ENCODE measurements around the gene CEP192.
"Not testable (repeated sequence)": the region's sequence is repeated elsewhere in the genome, so short reads cannot be mapped to it uniquely, and the experiment has no call there.

CEP192 gene

GRCh38 chr18:12990967-12991820 lies at the start of gene CEP192:
Gene CEP192, plus strand, starts transcription at chr18:12991362. Its CDS starts 8,063 bp downstream, at chr18:12999425.
- peak; percentile 98 for DNase-seq

DNA sequence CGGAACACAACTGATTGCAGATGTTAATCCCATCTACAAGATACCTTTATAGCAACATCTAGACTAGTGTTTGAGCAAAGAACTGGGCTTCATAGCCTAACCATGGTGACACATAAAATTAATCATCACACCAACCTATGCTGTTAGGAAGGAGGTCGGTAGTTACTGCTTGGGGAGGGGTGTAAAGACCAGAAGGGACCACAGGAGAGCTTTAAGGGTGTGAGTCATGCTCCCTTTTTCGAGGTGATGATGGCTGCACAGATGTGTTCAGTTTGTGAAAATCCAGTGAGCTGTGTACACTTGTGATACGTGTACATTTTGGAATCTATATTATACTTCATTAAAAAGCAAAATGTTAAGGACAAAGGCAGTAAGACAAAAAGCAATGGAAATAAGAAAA lies 47.9 kb upstream of the CEP192 start:
- DNase-seq: no peak

- no peak for DNase-seq
Observed at GRCh38 chr18:12944709-12945108, 46.5 kb upstream of the CEP192 start.

GRCh38 chr18:12946549-12947284 lies 44.4 kb upstream of the CEP192 start:
- peak; percentile 55 for DNase-seq

DNA sequence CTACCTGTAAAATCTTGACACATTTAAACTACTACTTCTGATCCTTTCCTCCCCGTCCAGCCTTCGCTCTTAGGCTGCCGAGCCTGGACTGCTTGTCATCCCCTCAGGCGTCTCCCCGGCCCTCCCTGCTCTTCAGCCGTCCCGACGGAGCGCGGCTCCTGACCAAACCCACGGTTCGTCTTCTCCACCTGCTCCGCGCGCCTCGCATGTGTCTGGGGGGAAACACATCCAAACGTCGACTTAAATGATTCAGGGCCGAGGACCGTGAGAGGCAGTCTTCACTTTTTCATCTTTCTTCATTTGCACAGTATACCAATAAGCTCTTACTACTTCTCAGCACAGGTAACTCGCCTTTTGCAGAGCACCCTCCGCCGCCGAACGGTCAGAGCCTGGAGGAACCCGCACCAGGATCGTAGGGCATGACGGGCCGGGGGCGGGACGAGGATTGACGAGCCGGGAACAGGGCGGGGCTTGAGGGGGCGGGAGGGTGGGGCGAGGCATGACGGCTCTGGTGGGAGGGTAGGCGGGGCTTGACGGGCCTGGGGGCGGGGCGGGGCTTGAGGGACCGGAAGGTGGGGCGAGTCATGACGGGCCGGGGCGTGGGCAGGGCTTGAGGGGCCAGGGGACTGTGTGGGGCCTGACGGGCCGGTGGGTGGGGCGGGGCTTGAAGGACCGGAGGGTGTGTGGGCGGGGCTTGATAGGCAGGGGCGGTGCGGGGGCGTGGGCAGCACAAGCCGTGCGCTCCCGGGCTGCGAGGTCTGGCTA lies 43.7 kb upstream of the CEP192 start, which contains the start of gene SEH1L:
Gene SEH1L, plus strand, starts transcription at position 727 of the 765 bp plus-strand sequence. CDS start 111 bp downstream, outside the sequence.
- DNase-seq: peak; percentile 96

DNA sequence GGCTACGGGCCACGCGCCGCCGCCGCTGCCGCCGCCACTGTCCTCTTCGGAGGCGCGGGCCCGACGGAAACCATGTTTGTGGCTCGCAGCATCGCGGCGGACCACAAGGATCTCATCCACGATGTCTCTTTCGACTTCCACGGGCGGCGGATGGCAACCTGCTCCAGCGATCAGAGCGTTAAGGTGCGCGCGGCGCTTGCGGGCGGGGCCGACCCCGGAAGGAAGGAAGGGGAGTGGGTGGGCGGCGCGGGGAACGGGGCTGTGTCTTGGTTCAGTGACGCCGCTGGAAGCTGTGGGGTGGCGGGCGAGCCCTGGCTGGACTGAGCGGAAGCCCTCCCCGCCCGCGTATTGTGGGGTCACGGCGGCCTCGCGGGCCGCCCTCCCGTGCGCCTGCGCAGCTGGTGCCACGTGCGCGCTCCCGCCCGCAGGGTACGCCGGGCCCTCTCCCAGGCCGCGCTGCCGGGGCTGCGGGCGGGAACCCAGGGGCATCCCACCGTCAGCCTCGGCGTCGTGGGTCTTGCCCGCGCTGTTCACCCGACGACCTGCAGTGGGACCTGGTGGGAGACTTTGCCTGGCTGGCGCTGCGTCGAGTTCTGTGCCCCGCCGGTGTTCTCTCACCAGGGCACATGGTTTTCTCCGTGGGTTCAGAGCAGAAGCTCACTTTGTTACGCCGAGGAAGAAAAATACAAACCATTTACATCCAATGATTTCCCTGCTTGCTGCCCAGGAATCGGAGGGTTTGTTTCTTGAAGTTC lies 42.9 kb upstream of the CEP192 start:
- DNase-seq: peak; percentile 78

- no peak for DNase-seq
Observed at GRCh38 chr18:12958478-12958877, 32.7 kb upstream of the CEP192 start.

DNA sequence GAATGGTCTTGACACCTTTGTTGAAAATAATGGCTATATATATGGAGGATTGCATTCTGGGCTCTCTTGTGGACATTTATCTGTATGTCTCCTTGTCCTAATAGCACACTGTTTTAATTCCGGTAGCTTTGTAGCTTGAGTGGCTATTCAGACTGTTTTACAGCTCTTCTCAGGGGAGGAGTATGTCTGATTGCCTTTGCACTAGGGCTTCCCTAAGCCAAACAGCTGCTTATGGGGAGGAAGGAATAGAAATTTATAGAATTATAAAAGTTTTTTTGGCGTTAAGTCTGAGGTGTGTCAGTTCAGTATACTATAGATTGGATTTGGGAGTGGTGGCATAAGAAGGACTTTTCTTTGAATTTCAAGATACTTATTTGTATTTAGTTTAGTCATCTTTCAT lies 30.8 kb upstream of the CEP192 start:
- DNase-seq: no peak

GRCh38 chr18:12960853-12961397 lies 30.2 kb upstream of the CEP192 start:
- no peak for DNase-seq

DNA sequence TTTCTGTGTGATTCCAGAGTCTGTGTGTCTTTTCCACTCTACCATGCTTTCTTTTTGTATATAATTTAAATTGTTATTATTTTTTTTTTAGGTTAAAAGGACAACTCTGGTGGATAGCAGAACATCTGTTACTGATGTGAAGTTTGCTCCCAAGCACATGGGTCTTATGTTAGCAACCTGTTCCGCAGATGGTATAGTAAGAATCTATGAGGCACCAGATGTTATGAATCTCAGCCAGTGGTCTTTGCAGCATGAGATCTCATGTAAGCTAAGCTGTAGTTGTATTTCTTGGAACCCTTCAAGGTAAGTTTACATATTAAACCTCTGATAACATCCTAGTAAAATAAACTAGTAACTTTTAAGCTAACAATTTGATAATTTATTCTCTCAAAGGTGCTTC lies 28.1 kb upstream of the CEP192 start:
- DNase-seq: no peak

DNA sequence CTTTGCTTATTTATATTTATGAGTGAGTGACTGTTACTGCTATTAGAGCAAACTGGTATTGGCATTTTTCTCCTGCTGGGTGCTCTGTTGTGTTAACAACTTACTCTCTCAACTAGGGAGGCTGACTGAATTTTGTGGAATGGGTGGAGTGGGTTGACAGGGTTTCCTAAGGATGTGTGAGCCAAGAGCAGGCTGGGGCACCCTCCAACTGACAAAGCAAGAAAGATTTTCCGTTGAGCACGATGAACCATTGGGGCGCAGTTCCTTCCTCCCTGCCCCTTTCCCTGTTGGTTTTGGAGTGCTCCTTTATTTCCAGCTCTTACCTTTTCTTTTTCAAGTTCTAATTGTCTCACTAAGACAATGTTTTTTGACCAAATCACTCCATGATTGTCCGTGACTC lies 23.0 kb upstream of the CEP192 start:
- DNase-seq: no peak

DNA sequence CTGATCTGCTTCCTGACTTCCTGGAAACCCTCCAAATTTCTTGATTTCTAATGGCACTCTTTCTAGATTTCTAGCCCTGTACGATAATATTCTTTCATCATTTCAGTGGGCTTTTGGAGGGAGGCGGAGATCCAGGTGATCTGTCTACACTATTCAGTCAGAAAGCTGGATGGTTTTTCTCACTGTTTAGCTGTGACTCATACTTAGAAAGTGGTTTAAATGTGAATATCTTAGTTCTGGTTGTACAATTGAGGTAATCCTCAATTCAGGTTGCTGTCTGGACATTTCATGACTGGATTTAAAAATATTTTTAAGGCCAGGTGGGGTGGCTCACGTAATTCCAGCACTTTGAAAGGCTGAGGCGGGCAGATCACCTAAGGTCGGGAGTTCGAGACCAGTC lies 22.5 kb upstream of the CEP192 start:
- no peak for DNase-seq

GRCh38 chr18:12973562-12974213 lies 17.5 kb upstream of the CEP192 start:
- DNase-seq: no peak

- no peak for DNase-seq
Observed at GRCh38 chr18:12975488-12975887, 15.7 kb upstream of the CEP192 start.

DNA sequence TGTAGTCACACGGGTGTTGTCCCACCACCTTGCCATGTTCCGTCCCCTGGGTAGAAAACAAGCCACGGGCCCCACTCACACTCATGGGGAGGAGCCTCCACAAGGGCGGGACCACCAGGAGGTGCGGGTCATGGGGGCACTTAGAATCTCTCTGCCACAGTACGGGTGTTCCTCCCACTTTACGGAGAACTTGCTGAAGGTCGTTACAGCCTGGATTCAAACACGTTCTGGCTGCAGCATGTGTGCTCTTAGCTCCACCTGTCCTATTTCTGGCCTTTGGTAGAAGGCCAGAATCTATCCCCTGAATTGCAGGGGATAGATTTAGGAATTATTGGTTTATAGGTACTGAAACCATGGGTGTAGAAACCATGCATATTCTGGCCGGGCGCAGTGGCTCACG lies 14.9 kb upstream of the CEP192 start:
- no peak for DNase-seq

- DNase-seq: not testable (repeated sequence)
Observed at GRCh38 chr18:12980065-12980464, 11.1 kb upstream of the CEP192 start.

DNA sequence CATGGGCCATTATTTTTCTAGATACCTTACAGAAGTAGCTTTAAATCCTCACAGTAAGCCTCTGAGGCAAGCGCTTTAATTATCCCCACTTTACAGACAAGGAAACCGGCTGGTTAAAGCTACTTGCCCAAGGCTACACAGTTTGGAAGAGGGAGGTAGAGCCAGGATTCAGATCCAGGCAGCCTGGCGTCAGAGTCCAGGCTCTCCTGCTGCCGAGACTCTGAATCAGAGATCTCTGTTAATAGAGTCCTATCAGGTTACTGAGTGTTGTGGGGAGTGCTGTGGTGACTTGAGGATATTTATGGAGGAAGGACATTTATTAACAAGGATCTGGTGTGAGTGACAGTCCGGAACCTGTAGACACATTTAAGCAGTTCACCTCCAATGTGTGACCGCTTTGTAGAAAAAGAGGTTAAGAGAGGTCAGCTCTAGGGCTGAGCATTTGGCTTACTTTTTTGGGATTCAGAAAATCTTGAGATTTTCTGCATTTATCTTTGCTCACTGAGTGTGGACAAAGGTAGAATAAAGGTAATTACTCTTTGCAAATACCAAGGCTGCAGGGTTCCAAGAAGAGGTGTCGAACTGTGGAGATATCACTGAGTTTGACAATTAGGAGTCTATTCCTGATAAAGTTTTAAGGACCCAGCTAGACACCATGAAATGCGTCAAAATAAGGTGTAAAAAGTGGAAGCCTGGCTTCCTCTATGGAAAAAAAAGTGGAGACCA lies 1.6 kb upstream of the CEP192 start:
- DNase-seq: no peak

DNA sequence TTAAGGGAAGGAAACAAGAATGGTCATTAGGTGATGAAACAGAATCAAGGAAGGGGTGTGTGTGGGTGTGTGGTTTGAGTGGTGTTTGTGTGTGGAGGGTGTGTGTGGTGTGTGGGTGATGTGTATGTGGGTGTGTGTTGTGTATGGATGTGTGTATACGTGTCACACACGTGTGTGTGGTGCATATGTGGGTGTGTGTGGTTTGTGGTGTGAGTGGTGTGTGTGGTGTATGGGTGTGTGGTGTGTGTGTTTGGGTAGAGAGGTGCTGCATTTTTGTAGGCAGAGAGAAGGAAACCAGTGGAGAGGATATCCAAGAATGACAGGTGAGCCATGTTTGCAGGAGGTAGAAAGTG lies 1.1 kb upstream of the CEP192 start:
- no peak for DNase-seq

GRCh38 chr18:12990641-12990966 lies 558 bp upstream of the CEP192 start:
- DNase-seq: no peak

- no peak for DNase-seq
Observed at GRCh38 chr18:12991821-12992179, 638 bp downstream of the CEP192 start.

DNA sequence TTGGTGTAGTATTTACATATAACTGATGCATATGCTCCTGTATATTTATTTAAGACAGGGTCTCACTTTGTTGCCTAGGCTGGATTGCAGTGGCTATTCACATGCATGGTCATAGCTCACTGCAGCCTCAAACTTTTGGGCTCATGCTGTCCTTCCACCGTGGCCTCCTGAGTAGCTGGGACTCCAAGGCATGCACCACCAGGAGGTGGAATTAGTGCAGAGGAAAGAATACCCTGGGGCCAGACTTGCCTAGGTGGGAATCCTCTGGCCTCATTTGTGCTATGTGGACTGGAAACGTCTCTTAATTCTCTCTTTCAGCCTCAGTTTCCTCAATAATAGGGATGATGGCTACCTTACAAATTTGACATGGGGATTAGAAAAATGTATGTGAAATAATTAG lies 2.3 kb downstream of the CEP192 start:
- DNase-seq: no peak

All from amniotic stem cell (primary cell).